Ascending aorta (tissue), 2 donors: Measurements from ENCODE around the gene BIVM. TPM values are rescaled to one million over a fixed set of nuclear protein-coding genes. Genes with fewer than 3 reads are reported as not detected.

Source experiments
- DNase-seq, 2 donors: peaks; one replicate each; pipeline ENCODE4 v3.0.0-alpha.2; 2019; ENCODE audit warnings: low spot score in 2 of 2
- H3K27ac ChIP-seq, 2 donors: fragments of 200-600 bp; sonication (generic); one replicate each; pipeline ENCODE4 v1.5.1; 2016 to 2017; ENCODE audit warnings: mild to moderate bottlenecking in 1 of 2
- H3K27me3 ChIP-seq: fragments of 200-600 bp; sonication (generic); one replicate; pipeline ENCODE4 v1.5.1; 2017
- H3K36me3 ChIP-seq, 2 donors: fragments of 200-600 bp; sonication (generic); one replicate each; pipeline ENCODE4 v1.5.1; 2016
- H3K4me1 ChIP-seq, 2 donors: fragments of 200-600 bp; sonication (generic); one replicate each; pipeline ENCODE4 v1.5.1; 2016 to 2017; ENCODE audit warnings: mild to moderate bottlenecking in 1 of 2
- H3K4me3 ChIP-seq, 2 donors: fragments of 200-600 bp; sonication (generic); one replicate each; pipeline ENCODE4 v1.5.1; 2016 to 2017; ENCODE audit warnings: mild to moderate bottlenecking in 1 of 2
- H3K9me3 ChIP-seq, 2 donors: fragments of 200-600 bp; sonication (generic); one replicate each; pipeline ENCODE4 v1.5.1; 2016
- CTCF ChIP-seq, 3 experiments: fragments of 200-600 bp in 2 of 3; fragments of 450-650 bp in 1 of 3; sonication (generic) in 2 of 3; IDR thresholded peaks; one replicate each; pipeline ENCODE4 v1.5.1; 2016 to 2019; ENCODE audit warnings: antibody characterized with exemption in 3 of 3, mild to moderate bottlenecking in 1 of 3, moderate library complexity in 1 of 3
- intact Hi-C: fragments of 100-400 bp; cut with DNase I; formaldehyde crosslinking; loops from one replicate; pipeline ENCODE4 v1.15.1; 2023
- total RNA-seq: library from RNA; depleted of rRNA; stranded (reverse); fragments of >200 nt; gene quantifications from one replicate; pipeline ENCODE4 v1.1.0, GENCODE V29; 2016

Gene BIVM
- total RNA-seq, 1 donor from 2014 or later = 19.1 TPM

DNA sequence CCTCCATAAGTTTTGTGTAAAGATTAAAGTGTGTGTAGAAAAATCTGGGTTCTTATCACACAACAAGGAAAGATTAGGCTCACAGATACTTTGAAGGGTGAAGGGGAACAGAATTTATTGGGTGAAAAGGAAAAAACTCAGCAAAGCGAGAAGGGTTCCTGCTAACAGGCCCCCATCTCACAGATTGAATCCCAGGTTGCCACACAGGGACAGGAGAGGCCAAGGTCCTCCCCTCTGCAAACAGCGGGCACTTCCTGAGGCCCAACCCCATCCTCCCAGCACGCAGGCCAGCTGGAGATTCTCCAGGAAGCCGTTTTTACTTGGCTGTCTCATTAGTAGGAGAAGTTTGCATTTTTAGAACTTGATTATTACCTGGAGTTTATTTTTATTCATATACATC lies 31.7 kb downstream of the BIVM start:
- Histone ChIP-seq H3K4me1 (no peaks in the 10 kb centered on the region), H3K27ac (no peak overlapping the region), H3K9me3 (no peaks in the 10 kb centered on the region), H3K36me3 (peaks cover 14 to 29% of the 10 kb centered on the region in 2 donors), H3K4me3 (no peak overlapping the region), H3K27me3 (no peaks in the 10 kb centered on the region)
- DNase-seq = no peak
- TF ChIP-seq CTCF (IDR thresholded peaks at IDR 0.05) = no peak
- intact Hi-C loops = no loop called here

- Histone ChIP-seq H3K27me3 (no peaks in the 10 kb centered on the region), H3K36me3 (peaks cover 18 to 43% of the 10 kb centered on the region in 2 donors), H3K4me1 (no peaks in the 10 kb centered on the region), H3K4me3 (no peak overlapping the region), H3K9me3 (no peaks in the 10 kb centered on the region), H3K27ac (no peak overlapping the region)
- no peak for DNase-seq
- no peak for TF ChIP-seq CTCF (IDR thresholded peaks at IDR 0.05)
- intact Hi-C loops = no loop called here
These were observed 37.6 kb downstream of the BIVM start for GRCh38 chr13:102836471-102836870.

DNA sequence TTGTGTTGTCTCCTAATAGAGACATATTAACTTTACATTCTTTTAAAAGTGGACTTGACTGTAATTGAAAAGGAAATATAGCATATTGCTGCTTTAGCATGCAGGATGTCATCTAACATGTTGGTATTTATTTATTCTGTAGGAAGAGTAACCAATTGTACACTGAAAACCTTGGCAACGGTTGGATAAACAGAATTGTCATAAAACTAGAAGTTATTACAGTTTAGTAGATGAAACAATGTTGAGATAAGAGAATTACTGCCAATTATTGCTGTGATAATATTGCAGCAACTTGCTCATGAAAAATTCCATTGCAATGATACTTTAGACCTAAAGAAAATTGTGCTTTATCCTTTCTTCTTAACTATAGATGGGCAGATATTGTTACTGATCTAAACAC lies 39.4 kb downstream of the BIVM start:
- Histone ChIP-seq H3K9me3 (no peaks in the 10 kb centered on the region), H3K4me1 (no peaks in the 10 kb centered on the region), H3K27me3 (no peaks in the 10 kb centered on the region), H3K36me3 (peaks cover 13 to 42% of the 10 kb centered on the region in 2 donors), H3K27ac (no peak overlapping the region), H3K4me3 (no peak overlapping the region)
- intact Hi-C loops = no loop called here
- no peak for TF ChIP-seq CTCF (IDR thresholded peaks at IDR 0.05)
- no peak for DNase-seq

DNA sequence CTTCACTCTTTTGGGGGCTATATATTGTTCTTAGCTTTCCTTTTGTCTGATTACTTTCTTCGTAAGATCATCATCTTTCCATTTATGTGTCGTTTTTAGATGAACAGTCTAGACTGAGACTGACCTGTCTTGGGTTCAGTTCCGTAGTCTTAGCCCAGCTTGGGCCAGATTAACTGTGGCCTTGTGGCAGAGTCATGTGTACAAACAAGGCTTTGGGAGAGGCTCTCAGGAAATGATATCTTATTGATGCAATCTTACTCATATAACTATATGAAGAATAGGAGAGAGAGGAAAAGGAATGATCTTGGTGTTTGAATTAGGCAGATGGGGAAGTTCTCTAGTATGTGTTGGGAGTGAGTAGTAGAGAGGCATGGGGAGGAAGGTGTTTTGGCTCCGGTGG lies 40.1 kb downstream of the BIVM start:
- Histone ChIP-seq H3K4me3 (no peak overlapping the region), H3K9me3 (no peaks in the 10 kb centered on the region), H3K27ac (no peak overlapping the region), H3K36me3 (peaks cover 13 to 42% of the 10 kb centered on the region in 2 donors), H3K4me1 (no peaks in the 10 kb centered on the region), H3K27me3 (no peaks in the 10 kb centered on the region)
- intact Hi-C loops = no loop called here
- no peak for TF ChIP-seq CTCF (IDR thresholded peaks at IDR 0.05)
- no peak for DNase-seq

GRCh38 chr13:102839462-102839861 lies 40.5 kb downstream of the BIVM start:
- intact Hi-C loops = no loop called here
- no peak for TF ChIP-seq CTCF (IDR thresholded peaks at IDR 0.05)
- H3K4me1 ChIP-seq = no peaks in the 10 kb centered on the region
- H3K27ac ChIP-seq = no peak overlapping the region
- no peaks in the 10 kb centered on the region for H3K27me3 ChIP-seq
- H3K4me3 ChIP-seq = no peak overlapping the region
- H3K9me3 ChIP-seq = no peaks in the 10 kb centered on the region
- H3K36me3 ChIP-seq = peaks cover 13 to 40% of the 10 kb centered on the region in 2 donors
- DNase-seq = no peak

DNA sequence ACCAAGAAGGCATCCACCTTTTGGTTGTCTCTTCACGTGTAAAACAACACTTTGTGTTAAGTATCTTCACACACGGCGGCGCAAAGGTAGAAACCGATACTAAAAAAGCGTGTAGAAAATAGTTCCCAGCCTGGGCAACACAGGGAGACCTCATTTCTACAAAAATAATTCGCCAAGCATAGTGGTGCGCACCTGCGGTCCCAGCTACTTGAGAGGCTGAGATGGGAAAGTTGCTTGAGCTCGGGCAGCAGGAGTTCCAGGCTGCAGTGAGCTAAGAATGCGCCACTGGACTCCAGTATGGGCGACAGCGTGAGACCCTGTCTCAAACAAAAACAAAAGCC lies 46.3 kb downstream of the BIVM start:
- no peak for DNase-seq
- intact Hi-C loops = loop anchor here (1.0 to 5.0 kb wide), 3 partner anchors 72 to 453 kb away; partner anchors contain the start of genes TEX30 and TPP2
- H3K27ac ChIP-seq = peak overlapping the region; percentile 95
- peaks cover 0 to 1% of the 10 kb centered on the region in 2 donors for H3K36me3 ChIP-seq
- no peaks in the 10 kb centered on the region for H3K9me3 ChIP-seq
- no peak for TF ChIP-seq CTCF (IDR thresholded peaks at IDR 0.05)
- H3K4me3 ChIP-seq = peak overlapping the region; percentile 69 to 91
- H3K27me3 ChIP-seq = no peaks in the 10 kb centered on the region
- peaks cover 0 to 4% of the 10 kb centered on the region in 2 donors for H3K4me1 ChIP-seq
